A673 (cell line): ENCODE measurements around the gene NUDT13. TPM values are rescaled to one million over a fixed set of nuclear protein-coding genes. Genes with fewer than 3 reads are reported as not detected.

Source experiments
- BruUV-seq: library from RNA; stranded (reverse); fragments of 400-500 nt; replicated peaks from 2 replicates; lab custom pipeline; 2021; lab: Mats Ljungman, UMichigan
- CTCF ChIA-PET: fragments of 300-600 bp; sonication (Branson Sonifier 250); formaldehyde crosslinking; loops from one replicate; lab custom pipeline; 2022; ENCODE audit warnings: antibody characterized with exemption; lab: Charles Lee
- POLR2A ChIA-PET: fragments of 300-600 bp; sonication (Branson Sonifier 250); formaldehyde crosslinking; loops from one replicate; lab custom pipeline; 2022; ENCODE audit warnings: antibody characterized with exemption; ENCODE audit not compliant: low non-redundant PET; lab: Charles Lee
- DNase-seq: peaks from one replicate; pipeline ENCODE4 v3.0.0-alpha.2; 2015; ENCODE audit warnings: low spot score
- H3K27ac ChIP-seq: fragments of 200-600 bp; sonication (generic); 2 replicates; pipeline ENCODE4 v1.5.1; 2016; ENCODE audit warnings: mixed run types, low read depth, mild to moderate bottlenecking, mixed read lengths, antibody characterized with exemption, low read length; ENCODE audit not compliant: poor library complexity, severe bottlenecking
- H3K27me3 ChIP-seq: fragments of 200-600 bp; sonication (generic); replicated peaks from 2 replicates; pipeline ENCODE4 v1.6.1; 2017; ENCODE audit warnings: mixed run types, low read depth, mild to moderate bottlenecking, mixed read lengths, antibody characterized with exemption, low read length; ENCODE audit not compliant: insufficient read depth, poor library complexity
- H3K36me3 ChIP-seq: fragments of 200-600 bp; sonication (generic); 2 replicates; pipeline ENCODE4 v1.6.1; 2016; ENCODE audit warnings: mixed run types, mild to moderate bottlenecking, mixed read lengths, antibody characterized with exemption, low read length; ENCODE audit not compliant: insufficient read depth, poor library complexity, severe bottlenecking
- H3K4me1 ChIP-seq: fragments of 200-600 bp; sonication (generic); 2 replicates; pipeline ENCODE4 v1.6.1; 2017; ENCODE audit warnings: mixed run types, mild to moderate bottlenecking, mixed read lengths, antibody characterized with exemption, low read length; ENCODE audit not compliant: insufficient read depth, poor library complexity, severe bottlenecking
- H3K4me3 ChIP-seq: fragments of 200-600 bp; sonication (generic); 2 replicates; pipeline ENCODE4 v1.5.1; 2016; ENCODE audit warnings: low read depth, mixed run types, mild to moderate bottlenecking, mixed read lengths, low read length; ENCODE audit not compliant: poor library complexity, severe bottlenecking
- H3K9me3 ChIP-seq: fragments of 200-600 bp; sonication (generic); 2 replicates; pipeline ENCODE4 v1.6.1; 2016; ENCODE audit warnings: mixed run types, low read depth, mild to moderate bottlenecking, mixed read lengths, antibody characterized with exemption, low read length; ENCODE audit not compliant: poor library complexity, severe bottlenecking
- CTCF ChIP-seq: fragments of 300-800, 200-600 bp; sonication (generic); conservative IDR thresholded peaks from 2 replicates; pipeline ENCODE4 v1.5.1; 2017; ENCODE audit warnings: low read depth, mild to moderate bottlenecking, antibody characterized with exemption, low read length, moderate library complexity, mixed read lengths
- EZH2 ChIP-seq: fragments of 200-600 bp; sonication (generic); IDR thresholded peaks from 2 replicates; pipeline ENCODE4 v1.6.1; 2017; ENCODE audit warnings: borderline replicate concordance, low read depth, mild to moderate bottlenecking, mixed read lengths, antibody characterized with exemption, low read length; ENCODE audit not compliant: poor library complexity, severe bottlenecking
- intact Hi-C: fragments of 100-400 bp; cut with micrococcal nuclease; formaldehyde crosslinking; loops from one replicate; pipeline ENCODE4 v1.10.0; 2022; ENCODE audit not compliant: unreplicated experiment
- total RNA-seq: library from RNA; stranded (reverse); gene quantifications from 2 replicates; pipeline ENCODE4 v1.2.3, GENCODE V29; 2021

Gene NUDT13
- total RNA-seq, 1 experiment from 2014 or later, result 2.0 TPM

- Histone ChIP-seq H3K27me3 (no peaks in the 10 kb centered on the region), H3K4me3 (no peak overlapping the region), H3K4me1 (no peaks in the 10 kb centered on the region), H3K36me3 (peaks cover 32% of the 10 kb centered on the region), H3K27ac (no peak overlapping the region), H3K9me3 (no peaks in the 10 kb centered on the region)
- ChIA-PET POLR2A (no interaction called here), CTCF (no interaction called here)
- intact Hi-C loops, result no loop called here
- DNase-seq, result no peak
- no TSS peak for BruUV-seq
- TF ChIP-seq CTCF (no peak), EZH2 (no peak)
Measured at GRCh38 chr10:73161079-73161478, 50.8 kb downstream of the NUDT13 start.

GRCh38 chr10:73161662-73162061, 51.4 kb downstream of the NUDT13 start:
- no peaks in the 10 kb centered on the region for H3K4me1 ChIP-seq
- peaks cover under 1% of the 10 kb centered on the region for H3K9me3 ChIP-seq
- H3K36me3 ChIP-seq, result peaks cover 28% of the 10 kb centered on the region
- intact Hi-C loops, result no loop called here
- CTCF ChIA-PET, result no interaction called here
- DNase-seq, result no peak
- no peaks in the 10 kb centered on the region for H3K27me3 ChIP-seq
- no peak overlapping the region for H3K27ac ChIP-seq
- no TSS peak for BruUV-seq
- POLR2A ChIA-PET, result no interaction called here
- no peak for TF ChIP-seq CTCF
- TF ChIP-seq EZH2, result no peak
- no peak overlapping the region for H3K4me3 ChIP-seq

- no peak for TF ChIP-seq CTCF
- TF ChIP-seq EZH2, result no peak
- H3K4me3 ChIP-seq, result no peak overlapping the region
- CTCF ChIA-PET, result no interaction called here
- BruUV-seq, result no TSS peak
- no peaks in the 10 kb centered on the region for H3K4me1 ChIP-seq
- no peaks in the 10 kb centered on the region for H3K27me3 ChIP-seq
- peaks cover 28% of the 10 kb centered on the region for H3K36me3 ChIP-seq
- intact Hi-C loops, result no loop called here
- peaks cover 6% of the 10 kb centered on the region for H3K9me3 ChIP-seq
- POLR2A ChIA-PET, result no interaction called here
- no peak overlapping the region for H3K27ac ChIP-seq
- DNase-seq, result no peak
Measured at GRCh38 chr10:73163096-73163495, 52.8 kb downstream of the NUDT13 start.
